Calu3 (cell line): ENCODE results near the gene SLC6A6. TPM values are rescaled to one million over a fixed set of nuclear protein-coding genes. Genes with fewer than 3 reads are reported as not detected.

Experiments used
- BruUV-seq: library from RNA; stranded (reverse); fragments of 400-500 nt; replicated peaks from 2 replicates; lab custom pipeline; 2021; lab: Mats Ljungman, UMichigan
- CTCF ChIA-PET: fragments of 300-600 bp; sonication (Branson Sonifier 250); formaldehyde crosslinking; loops from one replicate; lab custom pipeline; 2022; ENCODE audit warnings: antibody characterized with exemption; lab: Charles Lee
- DNase-seq: peaks from one replicate; pipeline ENCODE4 v3.0.0; 2022
- H3K27ac Mint-ChIP-seq: one replicate; pipeline ENCODE4 v1.8.0; 2022; ENCODE audit warnings: mixed read lengths; ENCODE audit not compliant: unreplicated experiment
- H3K27me3 Mint-ChIP-seq: one replicate; pipeline ENCODE4 v1.8.0; 2022; ENCODE audit warnings: mixed read lengths; ENCODE audit not compliant: unreplicated experiment
- H3K36me3 Mint-ChIP-seq: one replicate; pipeline ENCODE4 v1.8.0; 2022; ENCODE audit warnings: mild to moderate bottlenecking, moderate library complexity, mixed read lengths; ENCODE audit not compliant: insufficient read depth, unreplicated experiment
- H3K4me1 Mint-ChIP-seq: one replicate; pipeline ENCODE4 v1.8.0; 2022; ENCODE audit warnings: mild to moderate bottlenecking, low read depth, mixed read lengths; ENCODE audit not compliant: unreplicated experiment
- H3K4me3 Mint-ChIP-seq: one replicate; pipeline ENCODE4 v1.8.0; 2022; ENCODE audit warnings: mild to moderate bottlenecking, low read depth, moderate library complexity, mixed read lengths; ENCODE audit not compliant: unreplicated experiment
- H3K9me3 Mint-ChIP-seq: one replicate; pipeline ENCODE4 v1.8.0; 2022; ENCODE audit warnings: low read depth, mixed read lengths; ENCODE audit not compliant: unreplicated experiment
- CTCF ChIP-seq: fragments of 200-600 bp; IDR thresholded peaks from one replicate; pipeline ENCODE4 v1.8.0; 2022; ENCODE audit warnings: antibody characterized with exemption; ENCODE audit not compliant: unreplicated experiment
- intact Hi-C: fragments of 100-400 bp; cut with micrococcal nuclease; formaldehyde crosslinking; loops from one replicate; pipeline ENCODE4 v1.10.0; 2022; ENCODE audit not compliant: unreplicated experiment
- total RNA-seq: library from RNA; stranded (reverse); gene quantifications from 2 replicates; pipeline ENCODE4 v1.2.3, GENCODE V29; 2022

Gene SLC6A6
- total RNA-seq, 1 experiment from 2014 or later: 46.3 TPM

DNA sequence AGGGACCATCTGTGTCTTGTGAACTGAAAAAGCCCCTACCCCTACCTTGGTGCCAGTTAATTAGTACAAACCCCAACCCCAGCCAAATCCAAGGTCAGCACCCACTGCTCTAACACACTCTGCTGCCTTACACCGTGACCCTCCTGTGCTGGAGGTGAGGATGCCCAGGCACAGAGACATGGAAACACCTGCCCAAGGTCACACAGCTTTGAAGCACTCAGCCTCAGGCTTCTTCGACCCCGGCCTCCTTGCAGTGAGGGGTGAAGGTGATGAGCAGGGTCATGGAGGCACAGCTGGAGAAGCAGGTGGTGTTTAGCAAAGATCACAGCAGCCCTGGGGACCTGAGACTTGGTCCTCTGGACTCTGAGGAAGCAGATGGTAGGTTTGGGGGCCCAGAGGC lies 39.0 kb upstream of the SLC6A6 start:
- Mint-ChIP-seq H3K27ac (no peak overlapping the region), H3K27me3 (peaks cover 31% of the 10 kb centered on the region), H3K4me1 (peaks cover 46% of the 10 kb centered on the region), H3K36me3 (no peaks in the 10 kb centered on the region), H3K4me3 (no peak overlapping the region), H3K9me3 (no peaks in the 10 kb centered on the region)
- CTCF ChIA-PET: no interaction called here
- no TSS peak for BruUV-seq
- DNase-seq: no peak
- TF ChIP-seq CTCF: no peak
- intact Hi-C loops: no loop called here

- H3K27me3 Mint-ChIP-seq: peaks cover 25% of the 10 kb centered on the region
- intact Hi-C loops: no loop called here
- no peak for DNase-seq
- no peak for TF ChIP-seq CTCF
- no TSS peak for BruUV-seq
- no peaks in the 10 kb centered on the region for H3K36me3 Mint-ChIP-seq
- H3K4me3 Mint-ChIP-seq: no peak overlapping the region
- no peaks in the 10 kb centered on the region for H3K9me3 Mint-ChIP-seq
- CTCF ChIA-PET: no interaction called here
- H3K4me1 Mint-ChIP-seq: peaks cover 46% of the 10 kb centered on the region
- H3K27ac Mint-ChIP-seq: no peak overlapping the region
Measured at GRCh38 chr3:14363991-14364390, 38.4 kb upstream of the SLC6A6 start.

DNA sequence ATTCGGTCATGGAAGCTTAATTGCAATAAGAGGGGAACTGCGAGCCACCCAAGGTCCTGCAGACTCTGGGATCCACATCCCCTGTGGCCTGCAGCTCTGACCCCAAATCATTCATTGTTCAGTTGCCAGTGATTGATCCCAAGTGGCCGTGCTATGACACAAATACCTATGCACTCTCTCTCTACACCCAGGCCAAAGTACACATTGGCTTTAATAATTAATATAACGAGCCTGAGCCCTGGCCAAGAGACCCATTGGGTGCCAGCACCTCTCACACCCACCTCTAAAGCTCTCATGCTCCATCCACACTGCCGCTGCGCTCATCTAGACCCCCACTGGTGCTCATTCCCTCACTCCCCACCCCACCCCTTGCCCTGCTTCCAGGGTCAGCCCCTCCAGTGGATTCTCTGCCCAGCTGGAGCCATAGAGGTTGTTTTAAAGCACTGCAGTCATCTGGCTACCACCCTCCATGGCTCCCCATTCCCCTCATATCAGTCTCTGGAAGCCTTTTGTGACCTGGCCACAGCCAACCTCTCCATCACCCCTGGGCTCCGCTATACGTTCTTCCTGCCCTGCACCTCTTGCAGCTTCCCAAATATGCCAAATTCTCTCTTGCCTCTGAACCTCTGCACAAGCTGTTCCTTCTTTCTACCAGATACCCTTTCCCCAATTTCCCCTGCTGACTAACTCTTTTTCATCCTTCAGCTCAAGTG lies 37.7 kb upstream of the SLC6A6 start:
- CTCF ChIA-PET: no interaction called here
- Mint-ChIP-seq H3K4me1 (peaks cover 52% of the 10 kb centered on the region), H3K27me3 (peaks cover 18% of the 10 kb centered on the region), H3K36me3 (no peaks in the 10 kb centered on the region), H3K27ac (no peak overlapping the region), H3K4me3 (no peak overlapping the region), H3K9me3 (no peaks in the 10 kb centered on the region)
- intact Hi-C loops: loop anchor here (5.0 kb wide), 1 partner anchor 47 kb away; no protein-coding TSS in a partner anchor
- no peak for TF ChIP-seq CTCF
- DNase-seq: no peak
- no TSS peak for BruUV-seq

GRCh38 chr3:14366248-14366647 lies 36.2 kb upstream of the SLC6A6 start:
- Mint-ChIP-seq H3K4me1 (peaks cover 51% of the 10 kb centered on the region), H3K4me3 (no peak overlapping the region), H3K27ac (no peak overlapping the region), H3K36me3 (no peaks in the 10 kb centered on the region), H3K27me3 (peaks cover 18% of the 10 kb centered on the region), H3K9me3 (no peaks in the 10 kb centered on the region)
- CTCF ChIA-PET: no interaction called here
- BruUV-seq: no TSS peak
- intact Hi-C loops: loop anchor here (5.0 kb wide), 1 partner anchor 49 kb away; no protein-coding TSS in a partner anchor
- DNase-seq: no peak
- no peak for TF ChIP-seq CTCF
